NCI-H510A (cell line): Measurements from ENCODE around the gene PDP2.

Experiments
- DNase-seq: peaks from one replicate; lab custom pipeline; 2025; lab: John Stamatoyannopoulos, UW

The PDP2 gene

GRCh38 chr16:66903544-66904427 lies 23.5 kb downstream of the PDP2 start:
- DNase-seq: no peak

- DNase-seq: no peak
Measured at GRCh38 chr16:66904428-66904845, 24.1 kb downstream of the PDP2 start.

GRCh38 chr16:66904846-66905632 lies 24.7 kb downstream of the PDP2 start:
- no peak for DNase-seq

GRCh38 chr16:66905633-66906539 lies 25.6 kb downstream of the PDP2 start:
- peak; percentile 77 for DNase-seq

- DNase-seq: no peak
Measured at GRCh38 chr16:66906916-66907836, 26.9 kb downstream of the PDP2 start.

GRCh38 chr16:66908116-66908515 lies 27.8 kb downstream of the PDP2 start:
- no peak for DNase-seq

DNA sequence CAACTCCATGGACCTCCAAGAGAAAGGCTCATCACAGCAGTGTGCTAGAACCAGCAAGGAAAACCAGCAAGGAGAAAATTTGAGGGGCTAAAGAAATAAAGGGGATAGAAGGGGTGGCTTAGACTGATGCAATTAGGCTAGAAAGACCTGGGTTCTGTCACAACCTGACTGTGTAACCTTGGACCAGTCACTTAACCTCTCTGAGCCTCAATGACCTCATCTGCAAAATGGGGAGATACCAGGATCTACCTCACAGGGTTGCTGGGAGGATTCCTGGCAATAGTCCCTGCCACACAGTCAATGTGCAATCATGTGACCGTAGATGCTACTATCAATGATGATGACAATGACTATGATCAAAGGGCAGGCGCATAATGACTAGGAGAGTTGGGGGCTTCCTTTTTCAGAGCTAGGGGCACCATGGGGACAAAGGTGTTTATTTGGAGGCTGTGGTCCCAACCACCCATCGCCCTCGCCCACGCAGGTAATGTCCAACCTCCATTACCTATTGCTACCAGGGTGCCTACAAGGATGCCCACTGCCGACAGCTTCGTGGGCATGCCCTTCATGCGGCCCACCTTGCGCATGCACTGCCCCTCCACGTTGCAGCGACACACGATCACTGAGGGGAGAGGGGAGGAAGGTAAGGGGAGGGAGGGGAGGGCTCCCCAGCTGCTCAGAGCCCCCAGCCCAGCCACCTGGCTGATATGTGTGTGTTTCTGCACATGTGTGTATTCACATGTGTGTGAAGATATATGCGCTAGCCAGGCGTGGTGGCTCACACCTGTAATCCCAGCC lies 28.6 kb downstream of the PDP2 start:
- DNase-seq: no peak

GRCh38 chr16:66910175-66910940 lies 30.0 kb downstream of the PDP2 start:
- DNase-seq: no peak

- no peak for DNase-seq
Measured at GRCh38 chr16:66911112-66911511, 30.8 kb downstream of the PDP2 start.

DNA sequence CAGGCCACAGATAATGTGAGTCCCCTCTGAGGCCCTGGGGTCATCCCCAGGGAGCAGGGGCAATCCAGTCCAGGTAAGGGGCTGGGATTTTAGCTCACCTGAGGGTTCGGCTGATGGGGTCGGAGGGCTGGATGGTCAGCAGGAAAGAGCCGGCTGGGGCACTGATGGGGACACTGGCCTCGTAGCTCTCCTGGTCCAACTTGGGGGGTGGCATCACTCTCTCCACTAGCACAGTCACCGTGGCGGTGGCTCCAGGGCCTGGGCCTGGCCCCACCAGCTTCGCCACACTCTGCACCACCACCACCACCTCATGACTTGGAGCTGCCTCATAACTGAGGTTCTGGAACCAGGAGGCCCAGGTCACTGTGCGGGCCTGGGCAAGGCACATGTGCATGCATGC lies 31.5 kb downstream of the PDP2 start:
- DNase-seq: no peak

GRCh38 chr16:66913081-66913480 lies 32.8 kb downstream of the PDP2 start:
- DNase-seq: no peak

DNA sequence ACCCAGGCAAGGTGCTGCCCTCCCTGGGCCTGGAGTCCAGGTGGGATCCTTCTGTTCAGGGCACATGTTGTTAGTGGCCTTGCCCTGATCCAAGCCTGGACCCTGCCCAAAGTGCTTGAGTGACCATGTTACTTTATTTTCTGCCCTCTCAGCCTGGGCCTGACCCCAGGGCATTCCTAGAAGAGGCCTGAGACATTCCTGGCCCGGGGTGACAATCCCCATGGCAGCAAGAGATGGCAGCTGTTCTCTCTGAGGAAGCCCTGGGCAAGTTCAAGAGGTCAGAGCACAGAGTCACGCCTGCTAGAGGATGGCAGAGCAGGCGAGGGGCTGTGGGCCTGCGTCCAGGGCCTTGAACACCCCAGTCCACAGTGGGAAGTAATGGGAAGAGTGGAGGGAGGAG lies 33.4 kb downstream of the PDP2 start:
- DNase-seq: no peak

DNA sequence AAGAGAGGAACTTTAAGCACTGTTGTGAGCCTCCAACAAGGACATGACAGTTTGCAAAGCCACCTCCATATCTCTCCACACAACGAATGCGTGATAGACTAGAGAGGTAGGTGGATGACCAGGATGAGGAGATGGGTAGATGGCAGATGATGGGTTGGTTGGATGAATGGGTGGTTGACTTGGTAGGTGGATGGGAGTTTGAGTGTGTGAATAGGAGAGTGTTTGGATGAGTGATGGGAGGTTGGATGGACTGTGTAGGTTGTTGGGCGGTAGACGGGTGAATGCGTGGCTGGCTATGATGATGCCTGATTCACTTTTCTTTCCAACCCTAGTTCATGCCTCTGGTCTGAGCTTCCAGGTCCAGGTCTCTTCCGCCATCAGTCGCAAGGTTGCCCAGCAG lies 34.2 kb downstream of the PDP2 start:
- DNase-seq: no peak

DNA sequence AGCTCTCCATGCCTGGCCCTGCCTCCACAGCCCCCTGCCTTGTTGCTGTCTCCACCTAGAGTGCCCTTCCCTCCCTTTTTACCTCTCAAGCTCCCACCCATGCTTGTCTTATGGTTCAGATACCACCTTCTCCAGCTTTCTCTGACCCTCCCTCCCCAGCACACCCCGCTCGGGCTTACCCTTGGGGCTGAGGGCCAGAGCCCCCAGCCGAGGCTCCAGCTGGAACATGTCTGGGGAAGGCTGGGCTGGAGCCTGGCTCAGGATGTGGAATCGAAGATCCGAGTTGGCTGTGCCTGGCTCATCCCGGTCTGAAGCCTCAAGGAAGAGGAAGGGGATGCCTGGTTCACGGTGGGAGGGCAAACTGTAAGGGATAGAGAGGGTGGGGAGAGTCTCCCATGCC lies 34.7 kb downstream of the PDP2 start:
- no peak for DNase-seq

- no peak for DNase-seq
Measured at GRCh38 chr16:66916518-66916917, 36.2 kb downstream of the PDP2 start.

DNA sequence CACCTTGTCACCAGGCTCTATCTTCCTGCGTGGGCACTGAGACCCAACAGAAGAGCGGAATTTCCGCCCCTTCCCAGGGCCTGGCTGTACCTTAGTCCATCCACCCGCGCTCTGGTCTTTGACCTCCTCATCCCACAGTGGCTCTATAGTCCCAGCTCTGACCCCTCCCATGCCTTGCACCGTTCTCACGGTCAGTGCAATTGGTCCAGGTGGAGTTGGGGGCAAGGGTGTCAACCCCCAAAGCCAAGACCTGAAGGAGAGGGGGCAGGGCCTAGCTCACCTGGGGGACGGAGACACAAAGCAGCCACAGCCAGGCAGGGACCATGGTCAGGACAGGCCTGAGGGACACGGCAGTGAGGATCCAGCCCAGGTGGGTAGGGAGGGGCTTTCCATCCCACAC lies 37.4 kb downstream of the PDP2 start:
- no peak for DNase-seq

DNA sequence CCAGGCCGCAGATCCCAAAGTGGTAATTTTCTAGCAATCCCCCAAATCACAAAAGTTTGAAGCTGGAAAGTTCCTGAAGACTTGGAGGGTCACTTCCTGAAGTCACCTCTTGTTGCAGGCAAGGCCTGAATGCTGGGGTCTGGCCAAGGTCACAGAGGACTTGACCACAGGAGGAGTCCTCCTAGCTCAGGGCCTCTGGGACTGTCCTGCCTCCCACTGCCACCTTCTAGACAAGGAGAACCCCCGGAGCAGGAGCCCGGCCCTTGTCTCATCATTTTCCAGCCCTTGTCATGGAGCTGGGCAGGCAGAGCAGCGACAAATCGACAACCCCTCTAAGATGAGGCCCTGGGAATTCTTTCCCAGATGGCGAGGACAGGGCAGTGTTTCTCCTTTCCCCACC lies 38.0 kb downstream of the PDP2 start:
- no peak for DNase-seq

GRCh38 chr16:66918803-66919568 lies 38.7 kb downstream of the PDP2 start, which contains the start of gene CDH16:
CDH16 (minus strand) TSS chr16:66918885; CDS start chr16:66918065, 820 bp downstream.
- DNase-seq: no peak
